DMS 273 treated with DMSO at 0.1 percent for 48 hours (cell line): ENCODE measurements around the gene P2RX2.

Experiments
- DNase-seq: peaks from one replicate; lab custom pipeline; 2025; lab: John Stamatoyannopoulos, UW

The P2RX2 gene

DNA sequence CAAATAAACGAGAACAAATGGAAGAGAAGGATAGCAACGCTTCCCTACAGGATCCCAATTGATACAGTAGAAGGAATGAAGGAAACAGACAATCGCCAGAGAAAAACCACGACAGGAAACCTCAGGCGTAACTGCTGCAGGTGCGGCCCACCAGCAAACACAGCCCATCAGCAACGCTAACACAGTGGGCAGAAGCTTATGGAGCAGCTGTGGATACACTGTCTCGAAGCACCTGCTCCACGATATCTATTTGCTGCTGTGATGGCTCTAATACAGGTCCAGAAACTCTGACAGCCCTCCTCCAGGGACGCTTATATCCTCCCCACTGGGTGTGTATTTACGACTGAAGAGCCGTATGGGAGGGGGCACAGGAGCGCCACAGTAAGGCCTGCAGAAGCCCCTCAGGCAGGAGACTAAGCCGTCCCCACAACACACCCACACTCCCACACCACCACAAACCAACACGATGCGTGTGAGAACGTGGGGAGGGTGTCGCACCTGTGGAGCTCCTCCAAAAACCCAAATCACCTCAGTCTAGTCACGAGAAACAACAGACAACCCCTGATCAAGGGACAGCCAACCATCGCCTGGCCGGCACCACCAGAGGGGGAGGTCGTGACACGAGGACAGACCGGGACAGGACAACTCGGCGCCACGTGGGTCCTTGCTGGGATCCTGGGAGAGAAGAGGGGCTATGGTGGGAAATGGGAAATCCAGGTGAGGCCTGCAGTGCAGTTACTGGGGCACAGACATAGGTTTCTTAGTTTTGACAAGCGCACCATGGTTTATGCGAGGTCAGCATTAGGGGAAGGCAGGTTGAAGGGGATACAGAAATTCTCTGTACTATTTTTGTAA lies 44.6 kb downstream of the P2RX2 start:
- no peak for DNase-seq

DNA sequence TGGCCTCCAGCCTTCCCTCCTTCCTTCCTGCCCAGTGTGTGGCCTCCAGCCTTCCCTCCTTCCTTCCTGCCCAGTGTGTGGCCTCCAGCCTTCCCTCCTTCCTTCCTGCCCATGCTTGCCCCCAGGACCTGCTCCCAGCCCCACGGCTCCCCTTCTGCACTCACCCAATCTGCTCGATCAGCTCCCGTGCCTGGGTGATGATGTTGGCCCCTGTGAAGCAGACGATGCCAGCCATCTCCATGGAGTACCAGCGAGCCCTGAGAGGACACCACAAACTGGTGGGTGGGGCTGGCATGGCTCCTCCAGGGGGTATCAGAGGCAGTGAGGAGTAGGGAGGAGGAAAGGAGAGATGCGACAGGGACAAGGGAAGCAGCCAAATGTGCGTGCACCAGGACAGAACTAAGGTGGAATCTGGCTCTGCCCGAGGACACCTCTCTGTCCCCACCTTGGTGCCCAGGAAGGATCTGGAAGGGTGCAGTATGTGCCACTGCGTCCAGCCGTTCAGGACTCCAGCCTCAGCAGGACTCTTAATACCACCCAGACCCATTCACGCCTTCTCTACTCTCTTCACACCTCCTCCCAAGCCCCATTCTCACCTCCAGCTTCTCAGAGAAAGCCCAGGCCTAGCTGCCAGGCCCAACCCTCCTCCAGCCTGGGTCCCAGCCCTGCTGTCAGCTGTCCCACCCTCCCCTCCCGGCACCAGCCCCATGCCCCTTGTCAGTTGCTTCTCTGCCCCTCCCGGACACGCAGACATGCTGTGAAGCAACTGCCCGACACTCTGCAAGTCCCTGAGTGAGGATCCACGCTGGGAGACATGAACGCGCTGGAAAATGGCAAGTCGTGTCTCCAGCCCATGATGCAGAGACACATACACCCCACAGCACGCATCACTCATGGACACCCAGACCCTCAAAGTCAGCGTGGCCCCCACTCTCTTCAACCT lies 45.9 kb downstream of the P2RX2 start:
- no peak for DNase-seq

DNA sequence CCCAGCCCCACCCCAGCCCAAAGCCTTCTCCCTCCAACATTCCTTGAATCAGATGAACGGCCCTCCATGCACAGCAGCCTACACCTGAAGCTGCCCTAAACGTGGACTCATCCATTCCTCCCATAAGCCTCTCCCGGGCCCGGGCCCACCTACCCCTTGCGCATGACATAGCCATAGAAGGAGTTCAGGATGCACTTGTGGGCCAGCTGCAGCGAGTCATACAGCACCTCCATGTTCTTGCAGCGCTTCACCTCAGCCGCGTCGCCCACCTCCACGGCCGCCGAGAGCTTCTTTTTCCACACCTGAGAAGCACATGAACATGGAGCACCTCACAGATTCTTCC lies 46.5 kb downstream of the P2RX2 start:
- no peak for DNase-seq

DNA sequence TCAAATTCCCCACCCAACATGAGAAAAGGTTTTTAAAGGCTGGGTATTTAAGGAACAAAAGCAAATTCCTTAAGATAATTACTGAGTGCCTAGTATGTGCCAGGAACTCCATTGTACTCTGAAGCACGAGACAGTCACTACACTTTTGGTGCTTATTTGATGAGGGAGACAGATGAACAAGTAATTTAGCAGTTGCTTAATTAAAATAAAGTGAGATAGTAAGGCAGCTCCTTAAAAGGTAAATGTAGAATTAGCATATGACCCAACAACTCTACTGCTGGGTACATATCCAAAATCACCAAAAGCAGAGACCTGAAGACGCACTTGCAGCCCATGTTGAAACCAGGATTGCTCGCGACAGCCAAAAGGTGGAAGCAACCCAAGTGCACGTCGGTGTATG lies 47.2 kb downstream of the P2RX2 start:
- DNase-seq, result no peak

DNA sequence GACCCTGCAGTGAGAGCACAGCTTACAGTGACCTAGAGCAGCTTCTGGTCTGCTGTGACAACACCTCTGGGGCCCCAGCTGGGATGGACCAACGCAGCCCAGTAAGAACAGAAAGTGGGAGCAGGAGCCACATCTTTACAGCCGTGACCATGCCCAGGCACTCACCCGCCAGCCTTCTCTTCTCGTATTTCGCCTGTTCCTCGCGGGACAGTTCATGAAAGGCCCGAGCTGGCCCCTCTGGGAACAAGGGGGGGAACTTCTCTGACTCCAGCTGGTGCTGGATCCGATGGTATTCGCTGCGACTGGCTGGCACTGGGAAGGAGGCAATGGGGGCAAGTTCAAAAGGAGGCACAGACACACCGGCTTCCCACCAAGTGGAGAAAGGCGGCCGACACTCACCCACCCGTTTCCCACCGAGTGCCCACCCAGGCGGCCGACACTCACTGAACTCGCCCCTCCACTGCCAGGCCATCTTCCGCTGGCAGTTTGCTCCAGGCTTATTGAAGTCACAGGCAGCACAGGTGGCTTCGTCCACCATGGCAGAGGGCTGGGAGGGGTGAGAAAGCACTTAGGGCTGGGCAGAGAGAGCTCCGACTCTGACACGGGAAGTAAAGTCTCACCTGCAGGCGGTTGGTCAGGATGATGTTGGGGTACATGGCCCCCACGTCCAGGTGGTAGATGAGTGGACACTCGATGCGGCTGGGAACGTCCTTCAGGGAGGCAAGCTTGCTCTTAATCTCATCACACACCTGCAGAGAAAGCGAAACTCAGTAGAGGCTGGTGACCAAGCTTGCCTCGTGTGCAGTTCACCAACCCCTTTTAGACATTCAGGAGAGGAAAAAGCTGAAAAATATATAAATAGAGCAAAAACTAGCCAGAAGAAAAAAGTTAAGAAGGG lies 49.9 kb downstream of the P2RX2 start:
- DNase-seq, result no peak

DNA sequence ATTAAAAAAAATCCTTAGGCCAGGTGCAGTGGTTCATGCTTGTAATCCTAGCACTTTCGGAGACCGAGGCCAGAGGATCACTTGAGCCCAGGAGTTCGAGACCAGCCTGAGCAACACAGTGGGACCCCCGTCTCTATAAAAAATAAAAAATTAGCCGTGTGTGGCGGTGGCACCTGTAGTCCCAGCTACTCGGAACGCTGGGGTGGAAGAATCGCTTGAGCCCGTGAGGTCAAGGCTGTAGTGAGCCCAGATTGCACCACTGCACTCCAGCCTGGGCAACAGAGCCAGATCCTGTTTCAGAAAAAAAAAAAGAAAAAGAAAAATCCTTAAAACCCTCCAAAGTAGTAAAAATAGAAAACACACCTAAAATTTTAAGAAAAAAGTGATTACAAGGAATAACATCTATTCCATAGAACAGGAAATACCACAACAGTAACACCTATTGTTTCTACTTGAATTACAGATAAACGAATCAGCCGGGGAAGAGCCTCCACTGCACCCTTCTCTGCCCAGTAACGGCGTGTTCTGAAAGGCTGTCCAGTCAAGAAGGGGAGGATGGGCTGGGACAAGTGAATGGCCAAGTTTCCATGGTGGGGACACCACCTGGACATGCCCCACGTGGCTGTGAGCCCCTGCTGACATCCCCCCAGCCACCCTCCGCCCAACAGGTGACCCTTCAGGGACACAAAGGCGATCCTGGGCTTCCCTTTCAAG lies 50.7 kb downstream of the P2RX2 start:
- DNase-seq, result no peak
